ENCODE results near the gene FAF2.

The FAF2 gene

DNA sequence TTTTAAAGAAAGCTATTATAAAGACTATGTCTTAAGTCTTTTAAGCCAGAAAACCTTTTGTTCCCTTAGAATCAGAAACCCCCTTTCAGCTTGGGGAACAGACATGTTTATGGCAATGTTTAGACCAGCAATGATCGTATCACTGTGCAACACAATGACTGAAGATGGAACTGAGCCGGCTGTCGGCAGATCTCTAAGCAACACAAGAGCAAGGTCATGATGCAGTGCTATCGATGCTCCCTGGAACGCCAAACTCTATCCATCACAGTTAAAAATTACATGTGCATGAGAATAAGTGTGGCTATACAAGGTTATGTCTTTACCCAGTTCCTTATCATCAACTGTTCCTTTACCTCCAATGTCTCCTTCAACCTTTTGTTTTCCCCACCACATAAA lies 90.8 kb downstream of the FAF2 start:
- no peaks in the 10 kb centered on the region for H3K27me3 Mint-ChIP-seq
- H3K4me1 Mint-ChIP-seq = peaks cover 42 to 52% of the 10 kb centered on the region in 2 donors
- H3K9me3 Mint-ChIP-seq = no peaks in the 10 kb centered on the region
- H3K36me3 Mint-ChIP-seq = peaks cover 2 to 3% of the 10 kb centered on the region in 2 donors
- DNase-seq = no peak
- H3K27ac Mint-ChIP-seq = no peak overlapping the region
- no peak overlapping the region for H3K4me3 Mint-ChIP-seq
- ATAC-seq (replicated peaks) = no peak

DNA sequence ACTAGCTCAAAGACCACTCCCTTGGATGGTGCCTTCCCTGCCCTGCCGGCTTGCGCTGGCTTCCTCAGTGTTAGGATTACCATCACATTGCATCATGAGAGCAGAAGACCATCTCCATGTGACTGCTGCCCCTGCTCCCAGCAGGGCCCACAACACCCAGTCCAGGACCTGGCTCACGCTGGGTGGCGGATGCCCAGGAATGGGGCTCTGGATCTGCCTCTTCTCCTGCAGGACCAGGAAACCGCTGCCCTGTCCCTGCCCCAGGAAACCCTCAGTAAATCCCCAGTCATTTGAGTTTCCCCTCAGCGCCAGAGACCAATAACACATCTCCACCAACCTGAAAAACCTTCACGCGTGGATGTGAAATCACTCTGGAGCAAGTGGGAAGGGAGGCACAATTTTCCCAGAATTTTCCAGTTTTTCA lies 92.3 kb downstream of the FAF2 start:
- ATAC-seq (replicated peaks) (no peak), DNase-seq (no peak)
- Mint-ChIP-seq H3K4me3 (no peak overlapping the region), H3K4me1 (peaks cover 35 to 47% of the 10 kb centered on the region in 2 donors), H3K9me3 (no peaks in the 10 kb centered on the region), H3K36me3 (no peaks in the 10 kb centered on the region), H3K27ac (peak overlapping the region; percentile 90), H3K27me3 (no peaks in the 10 kb centered on the region)

DNA sequence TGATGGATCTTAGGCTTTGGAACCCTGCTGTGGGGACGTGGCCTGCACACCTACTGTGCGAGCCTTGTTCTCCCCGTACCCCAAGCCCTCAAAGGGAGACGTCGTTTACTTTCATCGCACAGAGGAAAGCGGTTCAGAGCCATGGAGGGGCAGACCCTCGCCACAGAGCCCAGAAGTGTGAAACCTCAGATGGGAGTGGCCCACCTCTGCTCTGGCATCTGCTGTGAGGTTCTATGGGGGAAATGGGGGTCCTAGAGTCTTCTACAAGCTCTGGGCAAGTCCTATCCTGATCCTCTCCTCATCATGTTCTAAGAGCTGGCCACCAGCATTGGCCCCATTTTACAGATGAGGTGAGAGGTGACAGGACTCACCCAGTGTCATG lies 92.8 kb downstream of the FAF2 start:
- no peak for ATAC-seq (replicated peaks)
- H3K4me1 Mint-ChIP-seq = peaks cover 33 to 42% of the 10 kb centered on the region in 2 donors
- peak overlapping the region; percentile 90 for H3K27ac Mint-ChIP-seq
- H3K27me3 Mint-ChIP-seq = no peaks in the 10 kb centered on the region
- no peaks in the 10 kb centered on the region for H3K36me3 Mint-ChIP-seq
- H3K4me3 Mint-ChIP-seq = peak overlapping the region; percentile 92 to 94
- H3K9me3 Mint-ChIP-seq = no peaks in the 10 kb centered on the region
- no peak for DNase-seq

DNA sequence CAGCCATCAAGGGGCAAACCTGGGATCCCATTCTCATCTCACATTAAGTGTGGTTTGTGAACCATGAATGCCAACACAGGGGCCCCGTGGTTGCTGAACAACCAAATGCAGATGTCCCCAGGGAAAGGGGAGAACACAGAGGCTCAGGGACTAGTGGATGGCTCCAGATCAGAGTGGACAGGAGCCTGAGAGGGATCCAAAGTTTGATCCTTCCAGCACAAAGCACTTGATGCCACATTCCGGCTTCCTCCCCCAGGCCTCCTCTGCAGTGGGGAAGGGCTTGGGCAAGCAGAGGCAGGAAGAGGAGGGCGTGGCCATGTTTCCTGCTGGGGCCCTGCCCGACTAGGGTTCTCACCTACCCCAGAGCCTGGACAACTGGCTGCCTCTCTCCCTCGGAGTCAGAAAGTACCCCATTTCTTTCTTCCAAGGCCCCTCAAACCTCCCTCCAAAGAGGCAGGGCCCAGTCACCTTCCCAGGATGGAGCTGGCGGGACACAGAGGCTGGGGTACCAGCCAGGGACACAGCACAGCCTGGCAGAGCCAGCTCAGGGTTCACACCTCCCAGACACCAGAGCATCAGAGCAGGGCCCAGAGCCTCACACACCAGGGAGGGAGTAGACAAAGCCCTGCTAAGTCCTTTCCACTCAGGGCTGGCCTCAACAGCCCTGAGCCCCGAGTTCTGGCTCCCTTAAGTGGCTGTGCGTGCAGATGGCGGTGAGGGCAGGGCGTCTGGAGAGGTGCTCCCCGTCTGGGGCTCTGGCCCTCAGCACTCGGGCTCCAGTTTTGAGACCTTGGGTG lies 93.4 kb downstream of the FAF2 start:
- DNase-seq = no peak
- H3K4me3 Mint-ChIP-seq = peak overlapping the region; percentile 92 to 94
- H3K9me3 Mint-ChIP-seq = no peaks in the 10 kb centered on the region
- H3K36me3 Mint-ChIP-seq = no peaks in the 10 kb centered on the region
- peaks cover 33 to 41% of the 10 kb centered on the region in 2 donors for H3K4me1 Mint-ChIP-seq
- no peak for ATAC-seq (replicated peaks)
- H3K27ac Mint-ChIP-seq = peak overlapping the region; percentile 90
- H3K27me3 Mint-ChIP-seq = no peaks in the 10 kb centered on the region

DNA sequence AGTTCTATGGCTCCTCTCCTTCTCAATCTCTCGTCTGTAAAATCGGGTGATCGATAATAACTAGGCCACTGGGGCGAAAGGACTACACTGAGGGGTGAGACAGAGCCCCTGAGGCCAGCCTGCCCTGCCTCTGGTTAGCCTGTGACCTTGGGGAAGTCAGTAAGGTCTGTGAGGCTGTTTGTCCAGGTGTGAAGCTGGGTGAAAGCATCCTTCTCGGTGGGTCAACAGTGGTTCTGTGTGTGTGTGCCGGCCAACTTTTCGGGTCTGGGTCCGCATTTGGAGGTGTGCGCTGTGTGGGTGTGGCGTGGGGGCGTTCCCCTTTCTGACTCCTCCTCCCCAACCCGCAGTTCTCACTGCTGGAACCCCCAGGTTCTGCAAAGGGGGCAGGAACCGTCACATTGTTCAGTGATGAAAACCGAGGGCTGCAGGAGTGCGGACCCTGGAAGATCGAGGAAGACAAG lies 94.0 kb downstream of the FAF2 start:
- H3K27me3 Mint-ChIP-seq = no peaks in the 10 kb centered on the region
- peaks cover 33 to 41% of the 10 kb centered on the region in 2 donors for H3K4me1 Mint-ChIP-seq
- H3K36me3 Mint-ChIP-seq = no peaks in the 10 kb centered on the region
- no peaks in the 10 kb centered on the region for H3K9me3 Mint-ChIP-seq
- DNase-seq (no peak), ATAC-seq (replicated peaks) (no peak)
- H3K4me3 Mint-ChIP-seq = peak overlapping the region; percentile 92 to 94
- peak overlapping the region; percentile 90 for H3K27ac Mint-ChIP-seq

DNA sequence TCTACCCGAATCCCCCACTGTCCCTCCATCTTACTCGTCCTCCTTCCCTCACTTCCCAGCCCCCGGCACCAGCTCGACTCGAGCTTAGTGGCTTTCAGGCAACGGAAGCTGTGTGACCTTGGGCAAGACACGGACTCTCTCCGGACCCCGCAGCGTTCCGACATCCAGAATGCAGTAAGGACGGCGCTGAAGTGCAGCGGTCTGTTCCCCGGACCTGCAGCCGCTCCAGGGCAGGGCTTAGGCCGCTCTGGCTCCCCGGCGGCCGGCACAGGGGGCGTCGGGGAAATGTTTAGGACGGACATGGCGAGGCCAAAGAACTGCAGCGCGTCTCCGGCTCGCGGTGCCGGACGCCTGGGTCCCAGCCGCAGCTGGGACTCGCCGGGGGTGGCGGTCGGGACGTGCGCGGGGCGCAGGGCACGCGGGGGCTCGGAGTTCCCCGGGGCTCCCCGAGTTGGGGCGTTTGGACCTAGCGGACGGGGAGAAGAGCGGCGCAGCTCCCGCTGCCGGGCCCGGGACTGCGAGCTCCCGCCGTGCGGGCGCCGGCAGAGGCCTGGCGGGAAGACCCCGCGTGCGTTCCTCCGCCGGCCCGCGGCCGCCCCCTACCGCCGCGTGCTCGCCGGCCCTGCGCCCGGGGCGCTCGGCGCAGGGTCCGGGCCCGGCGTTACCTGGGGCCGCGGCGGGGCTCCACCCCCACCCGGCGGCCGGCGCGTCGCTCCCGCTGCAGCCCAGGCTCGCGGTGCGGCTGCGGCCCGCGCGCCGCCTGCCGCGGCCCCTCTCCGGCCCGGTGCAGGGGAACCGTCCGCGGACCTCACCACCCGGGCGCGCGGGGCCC lies 94.6 kb downstream of the FAF2 start:
- DNase-seq (no peak), ATAC-seq (replicated peaks) (peak; percentile 63 to 70)
- Mint-ChIP-seq H3K27ac (peak overlapping the region; percentile 92), H3K4me1 (peaks cover 33 to 40% of the 10 kb centered on the region in 2 donors), H3K4me3 (peak overlapping the region; percentile 92 to 95), H3K36me3 (no peaks in the 10 kb centered on the region), H3K9me3 (no peaks in the 10 kb centered on the region), H3K27me3 (no peaks in the 10 kb centered on the region)

DNA sequence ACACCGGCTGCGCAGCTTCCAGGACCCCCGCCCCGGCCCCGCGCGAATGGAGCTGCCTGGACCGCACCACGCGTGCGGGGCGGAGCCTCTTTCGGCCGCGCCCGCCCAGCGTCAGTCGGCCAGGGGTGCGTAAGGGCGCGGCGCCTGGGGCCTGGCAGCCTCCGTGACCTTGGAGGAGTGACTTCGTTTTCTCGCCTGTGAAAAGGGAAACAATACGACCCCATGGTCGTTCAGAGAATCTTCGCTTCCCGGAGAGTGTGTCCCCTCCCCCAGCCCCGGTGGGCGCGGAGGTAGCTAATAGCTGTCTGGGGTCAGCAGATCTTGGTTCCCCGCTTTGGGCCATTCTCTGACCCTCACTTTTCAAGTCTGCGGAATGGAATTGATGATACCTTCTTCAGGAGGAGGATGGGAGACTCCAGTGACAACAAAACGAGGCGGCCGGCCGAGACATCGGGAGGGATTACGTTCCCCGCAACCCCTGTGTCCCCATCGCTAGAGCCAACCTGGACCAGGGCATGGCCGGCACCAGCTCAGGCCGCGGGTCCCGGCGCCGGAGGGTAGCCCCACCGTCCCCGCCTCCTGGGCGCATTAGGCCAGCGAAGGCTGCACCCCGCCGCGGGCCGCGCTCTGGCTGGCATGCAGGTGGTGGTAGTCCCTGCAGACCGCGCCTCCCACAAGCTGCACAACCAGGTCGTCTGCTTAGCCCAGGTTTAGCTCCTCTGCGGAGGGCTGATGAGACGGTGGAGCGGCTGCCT lies 95.4 kb downstream of the FAF2 start:
- Mint-ChIP-seq H3K27me3 (no peaks in the 10 kb centered on the region), H3K4me1 (peaks cover 33% of the 10 kb centered on the region in 2 donors), H3K4me3 (peak overlapping the region; percentile 88 to 95), H3K36me3 (no peaks in the 10 kb centered on the region), H3K9me3 (no peaks in the 10 kb centered on the region), H3K27ac (peak overlapping the region; percentile 92)
- DNase-seq = peak; percentile 65
- peak; percentile 86 to 90 for ATAC-seq (replicated peaks)

DNA sequence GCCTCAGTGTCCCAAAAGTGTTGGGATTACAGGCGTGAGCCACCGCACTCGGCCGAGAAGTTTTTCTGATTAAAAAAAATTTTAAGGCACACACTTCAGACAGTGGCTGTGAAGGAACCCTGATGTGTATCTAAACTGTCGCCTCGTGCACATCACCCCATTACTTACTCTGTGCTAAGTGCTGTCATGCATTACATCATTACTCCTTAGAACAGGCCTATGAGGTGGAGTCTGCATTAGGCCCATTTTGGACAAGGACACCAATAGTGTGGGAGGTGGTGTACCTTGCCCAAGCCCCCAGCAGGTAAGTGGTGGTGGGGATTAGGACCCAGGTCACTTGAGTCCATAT lies 97.2 kb downstream of the FAF2 start:
- ATAC-seq (replicated peaks) = no peak
- Mint-ChIP-seq H3K4me1 (peaks cover 29 to 41% of the 10 kb centered on the region in 2 donors), H3K27me3 (no peaks in the 10 kb centered on the region), H3K9me3 (no peaks in the 10 kb centered on the region), H3K36me3 (no peaks in the 10 kb centered on the region), H3K4me3 (no peak overlapping the region), H3K27ac (no peak overlapping the region)
- DNase-seq = no peak

DNA sequence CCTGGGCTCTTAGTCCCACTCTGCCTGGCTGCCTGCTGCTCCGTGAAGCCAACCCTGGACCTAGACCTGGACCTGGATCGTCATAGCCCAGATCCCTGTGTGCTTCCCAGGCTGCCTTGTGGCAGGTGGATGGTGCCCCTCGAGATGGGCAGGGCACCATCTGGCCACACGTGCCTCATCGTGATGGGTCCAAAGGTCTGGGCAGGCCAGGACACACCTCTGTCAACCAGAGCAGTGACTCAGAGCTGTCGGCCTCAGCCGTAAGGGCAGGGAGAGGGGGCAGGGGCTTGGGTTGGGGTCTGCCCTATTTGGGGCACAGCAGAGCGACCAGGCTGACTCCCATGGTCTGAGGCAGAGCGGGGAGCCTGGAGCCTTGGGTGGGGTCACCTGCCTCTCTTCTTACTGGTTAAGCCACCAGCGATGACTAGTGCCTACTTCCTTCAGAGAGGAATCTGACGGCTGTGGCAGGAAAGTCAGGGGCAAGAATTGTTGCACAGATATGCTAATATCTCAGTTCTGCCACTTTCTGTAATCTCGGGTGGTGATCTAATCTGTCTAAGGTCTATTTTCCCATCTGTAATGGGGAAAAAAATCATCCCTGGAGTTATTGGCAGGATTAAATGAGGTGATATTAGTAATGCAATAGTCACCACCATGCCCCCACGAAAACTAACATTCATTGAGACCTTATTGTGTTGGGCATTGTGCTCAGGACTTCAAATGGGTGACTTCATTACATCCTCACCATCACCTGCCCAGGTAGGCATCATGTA lies 97.7 kb downstream of the FAF2 start:
- Mint-ChIP-seq H3K9me3 (no peaks in the 10 kb centered on the region), H3K4me1 (peaks cover 30 to 42% of the 10 kb centered on the region in 2 donors), H3K27ac (peak overlapping the region; percentile 42), H3K27me3 (no peaks in the 10 kb centered on the region), H3K36me3 (no peaks in the 10 kb centered on the region), H3K4me3 (no peak overlapping the region)
- no peak for DNase-seq
- ATAC-seq (replicated peaks) = no peak

DNA sequence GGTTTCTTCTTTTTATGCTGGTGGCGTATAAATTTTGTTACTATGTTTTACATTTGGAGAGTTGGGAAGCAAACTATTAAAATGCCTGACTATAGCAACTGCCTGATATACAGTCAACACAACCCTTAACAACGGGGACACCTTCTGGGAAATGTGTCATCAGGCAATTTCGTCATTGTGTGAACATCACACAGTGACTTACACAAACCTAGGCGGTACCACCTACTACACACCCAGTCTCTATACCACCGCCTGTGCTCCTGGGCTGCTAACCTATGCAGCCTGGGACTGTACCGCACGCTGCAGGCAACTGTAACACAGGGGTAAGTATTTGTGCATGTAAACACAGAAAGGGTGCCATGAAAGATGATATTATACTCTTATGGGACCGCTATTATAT lies 99.6 kb downstream of the FAF2 start:
- Mint-ChIP-seq H3K4me1 (peaks cover 15 to 26% of the 10 kb centered on the region in 2 donors), H3K27me3 (no peaks in the 10 kb centered on the region), H3K4me3 (no peak overlapping the region), H3K27ac (no peak overlapping the region), H3K9me3 (no peaks in the 10 kb centered on the region), H3K36me3 (no peaks in the 10 kb centered on the region)
- no peak for ATAC-seq (replicated peaks)
- no peak for DNase-seq

DNA sequence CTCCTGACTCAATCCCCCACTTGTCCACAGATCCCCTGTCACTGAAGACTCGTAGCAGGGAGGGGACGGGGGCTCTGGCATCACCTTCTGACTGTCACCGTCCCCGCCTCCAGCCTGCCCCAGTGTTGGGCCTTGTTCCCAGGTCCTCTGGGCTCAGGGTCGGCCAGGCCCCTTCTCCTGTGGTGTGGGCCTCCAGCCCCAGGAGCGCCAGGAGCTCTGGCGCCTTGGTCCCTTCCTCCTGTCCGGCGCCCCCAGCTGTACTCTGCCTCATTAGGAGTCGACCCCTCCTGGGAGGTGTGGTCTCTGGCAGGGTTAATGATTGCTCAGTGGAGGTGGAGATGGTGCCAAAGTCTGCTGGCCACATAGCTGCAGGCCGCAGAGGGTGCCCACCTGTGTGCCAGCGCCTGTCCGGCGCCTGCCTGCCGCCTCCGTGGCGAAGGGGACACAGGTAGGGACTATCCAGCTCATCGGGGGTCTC lies 100.8 kb downstream of the FAF2 start, which contains the start of gene CDHR2:
Gene CDHR2 (plus strand): TSS at position 376 of the 478 bp plus-strand sequence. CDS start 16,011 bp downstream, outside the sequence.
- peaks cover 22 to 32% of the 10 kb centered on the region in 2 donors for H3K4me1 Mint-ChIP-seq
- ATAC-seq (replicated peaks) = no peak
- no peak within 1 kb of the TSS for H3K27ac Mint-ChIP-seq
- no peaks in the 10 kb centered on the region for H3K9me3 Mint-ChIP-seq
- no peaks in the 10 kb centered on the region for H3K36me3 Mint-ChIP-seq
- H3K27me3 Mint-ChIP-seq = peaks cover 4 to 6% of the 10 kb centered on the region in 2 donors
- no peak for DNase-seq
- H3K4me3 Mint-ChIP-seq = no peak within 1 kb of the TSS

DNA sequence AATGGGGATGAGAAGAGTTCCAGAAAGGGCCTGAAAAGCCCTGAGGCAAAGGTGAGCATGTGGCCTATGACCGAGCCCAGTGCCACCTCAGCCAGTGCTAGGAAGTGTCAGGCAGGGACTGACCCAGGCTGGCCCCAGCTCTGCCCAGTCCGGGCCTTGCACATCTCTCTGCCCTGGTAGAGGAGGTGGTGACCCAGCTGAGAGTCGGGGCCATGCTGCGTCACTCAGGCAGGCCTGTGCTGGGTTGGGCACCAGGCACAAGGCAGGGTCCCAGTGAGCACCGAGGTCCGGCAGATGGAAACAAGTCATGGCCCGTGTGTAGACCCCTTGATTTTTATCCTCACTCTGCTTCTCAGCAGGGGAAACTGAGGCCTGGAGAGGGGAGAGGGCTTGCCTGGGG lies 101.7 kb downstream of the FAF2 start:
- ATAC-seq (replicated peaks) (no peak), DNase-seq (no peak)
- H3K27ac Mint-ChIP-seq = no peak overlapping the region
- peaks cover 4 to 6% of the 10 kb centered on the region in 2 donors for H3K27me3 Mint-ChIP-seq
- no peaks in the 10 kb centered on the region for H3K9me3 Mint-ChIP-seq
- H3K4me3 Mint-ChIP-seq = no peak overlapping the region
- peaks cover 19 to 25% of the 10 kb centered on the region in 2 donors for H3K4me1 Mint-ChIP-seq
- H3K36me3 Mint-ChIP-seq = no peaks in the 10 kb centered on the region

DNA sequence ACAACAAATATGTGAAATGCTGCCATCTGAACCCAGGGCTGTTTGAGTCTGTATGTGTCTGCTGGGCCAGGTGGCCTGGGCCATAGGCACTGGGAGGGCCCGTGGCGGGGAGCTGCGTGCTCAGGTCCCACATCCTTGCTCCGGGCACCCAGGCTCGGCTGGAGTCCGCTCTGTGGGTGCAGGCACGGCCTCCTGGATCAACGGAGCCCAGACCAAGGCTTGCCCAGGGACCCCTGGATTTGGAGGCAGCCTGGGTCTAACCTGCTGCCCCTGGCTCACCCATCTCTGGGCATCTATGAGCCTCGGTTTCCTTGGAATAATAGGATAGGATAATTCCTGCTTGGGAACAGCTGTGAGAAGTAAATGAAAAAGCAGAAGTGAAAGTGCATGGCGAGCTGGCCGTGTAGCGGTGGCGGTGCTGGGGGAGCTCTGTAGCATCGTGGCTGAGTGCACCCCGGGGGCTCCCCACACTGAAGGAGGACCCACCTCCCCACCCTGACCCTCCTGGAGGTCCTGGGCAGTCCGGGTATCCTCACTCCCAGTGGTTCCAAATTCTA lies 102.2 kb downstream of the FAF2 start:
- Mint-ChIP-seq H3K4me1 (peaks cover 19 to 23% of the 10 kb centered on the region in 2 donors), H3K9me3 (no peaks in the 10 kb centered on the region), H3K36me3 (no peaks in the 10 kb centered on the region), H3K27me3 (peaks cover 4 to 6% of the 10 kb centered on the region in 2 donors), H3K4me3 (peak overlapping the region in 1 of 2 donors; percentile 41), H3K27ac (peak overlapping the region; percentile 20)
- no peak for DNase-seq
- ATAC-seq (replicated peaks) = peak; percentile 63 to 76

Data from stimulated activated naive B cell treated with anti-CD40 and anti-IgM and Interleukin-4, amounts not matched to agents 10 μg/mL and 1 μg/mL and 100 μg/mL, for 72 hours (primary cell).